GM19438 (cell line): ENCODE measurements around the gene MAML3.

Source experiments
- ATAC-seq: cut with Tn5 transposase; IDR thresholded peaks from one replicate; pipeline ENCODE4 v1.9.1; 2021; ENCODE audit warnings: low read depth; ENCODE audit not compliant: unreplicated experiment

The MAML3 gene

DNA sequence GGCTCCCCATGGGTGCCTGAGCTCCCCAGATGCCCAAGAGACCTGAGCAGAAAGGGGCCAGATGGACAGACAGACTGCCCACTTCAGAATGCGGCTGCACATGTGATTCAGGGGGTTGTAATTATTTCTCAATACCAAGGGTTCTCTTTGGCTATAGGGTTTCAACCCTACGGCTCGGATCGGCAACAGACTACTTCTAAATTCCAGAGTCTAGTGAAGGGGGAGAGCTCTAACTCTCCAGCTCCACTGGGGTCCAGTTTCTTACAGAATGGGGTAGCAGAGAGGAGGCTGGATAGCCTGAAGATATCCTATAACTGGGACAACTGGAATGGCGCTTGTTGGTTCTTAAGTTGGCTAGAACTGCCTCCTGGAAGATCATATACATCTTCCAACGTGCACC, 352.1 kb downstream of the MAML3 start:
- no peak for ATAC-seq

GRCh38 chr4:139800082-139800481, 353.9 kb downstream of the MAML3 start:
- ATAC-seq = no peak

- no peak for ATAC-seq
These were observed 354.4 kb downstream of the MAML3 start for GRCh38 chr4:139799615-139800014.

- ATAC-seq = no peak
These were observed 355.5 kb downstream of the MAML3 start for GRCh38 chr4:139798456-139798855.

GRCh38 chr4:139797287-139797686, 356.7 kb downstream of the MAML3 start:
- no peak for ATAC-seq

DNA sequence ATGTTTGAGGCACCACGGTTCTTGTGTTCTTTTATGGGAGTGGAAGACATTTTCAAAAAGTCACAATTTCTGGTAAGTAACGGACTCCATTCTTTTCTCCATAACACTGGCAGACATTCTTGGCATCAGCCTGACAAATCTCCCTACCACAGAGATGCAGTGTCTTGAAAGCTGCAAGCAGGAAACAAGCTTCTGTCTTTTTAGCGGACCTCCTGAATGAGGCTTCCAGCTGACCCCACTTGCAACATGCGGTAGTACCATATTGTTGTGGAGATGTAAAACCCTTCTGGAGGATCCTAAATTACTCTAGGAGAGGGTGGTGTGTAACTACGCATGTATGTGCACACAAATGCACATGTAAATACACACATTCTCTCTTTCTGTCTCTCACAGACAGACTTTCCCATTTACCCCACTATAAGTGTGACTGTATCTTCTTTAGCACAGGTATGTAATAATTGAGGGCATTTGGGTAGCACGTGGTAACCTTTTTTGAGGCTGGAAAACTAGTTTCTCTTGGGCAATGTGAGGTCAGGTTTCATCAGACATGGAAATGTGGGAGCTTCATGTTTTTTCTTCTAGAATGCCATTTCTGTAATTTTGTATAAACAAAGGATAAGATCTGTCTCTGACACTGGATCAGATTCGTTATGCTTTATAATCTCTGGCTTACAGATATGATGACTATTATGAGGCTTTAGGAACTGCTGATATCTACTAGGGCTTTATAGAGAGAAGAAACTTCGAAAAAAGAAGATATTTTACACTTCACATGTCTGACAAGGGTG, 358.3 kb downstream of the MAML3 start:
- ATAC-seq = no peak

- no peak for ATAC-seq
These were observed 359.6 kb downstream of the MAML3 start for GRCh38 chr4:139794158-139794954.

GRCh38 chr4:139791681-139792080, 362.3 kb downstream of the MAML3 start:
- no peak for ATAC-seq

GRCh38 chr4:139790291-139790690, 363.7 kb downstream of the MAML3 start:
- ATAC-seq = no peak

GRCh38 chr4:139789096-139789654, 364.8 kb downstream of the MAML3 start:
- no peak for ATAC-seq

GRCh38 chr4:139786494-139787354, 367.3 kb downstream of the MAML3 start:
- ATAC-seq = no peak

GRCh38 chr4:139785356-139785755, 368.6 kb downstream of the MAML3 start:
- no peak for ATAC-seq

GRCh38 chr4:139783741-139784484, 370.1 kb downstream of the MAML3 start:
- no peak for ATAC-seq

GRCh38 chr4:139782926-139783522, 371.0 kb downstream of the MAML3 start:
- no peak for ATAC-seq

DNA sequence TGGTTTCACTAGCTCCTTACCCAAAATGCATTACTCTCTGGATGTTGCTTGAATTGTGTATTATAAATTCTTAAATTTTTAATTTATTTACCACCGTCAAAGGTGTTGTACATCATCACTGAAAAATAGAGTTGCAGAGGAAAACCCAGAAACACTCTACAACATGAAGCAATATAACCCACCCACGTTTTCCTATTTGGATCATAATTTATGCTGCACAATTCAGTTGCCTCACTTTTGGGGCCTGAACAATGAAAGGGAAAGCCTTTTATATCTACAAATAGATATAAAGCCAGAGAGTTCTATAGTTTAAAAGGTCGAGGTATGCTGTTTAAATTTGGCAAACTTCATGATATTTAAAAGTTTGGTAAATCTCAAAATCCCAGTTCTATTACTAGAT, 372.9 kb downstream of the MAML3 start:
- no peak for ATAC-seq

DNA sequence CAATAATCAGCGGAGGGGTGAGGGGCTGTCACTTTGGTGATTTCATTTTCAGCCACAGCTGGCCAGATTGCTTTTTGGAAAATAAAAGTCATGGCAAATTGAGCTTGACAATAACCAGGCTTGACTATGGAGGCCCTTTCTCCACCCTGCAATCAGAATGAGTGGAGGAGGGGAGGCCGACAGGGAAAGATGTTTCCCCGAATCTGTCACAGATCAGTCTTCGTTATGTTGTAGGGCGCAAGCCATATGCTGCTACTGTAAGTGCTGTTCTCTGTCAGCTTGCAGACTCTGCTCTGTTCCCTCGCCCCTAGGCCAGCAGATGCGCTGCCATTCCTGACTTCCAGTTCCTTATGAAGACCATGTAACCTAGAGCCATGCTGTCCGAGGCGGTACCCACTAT, 374.3 kb downstream of the MAML3 start:
- no peak for ATAC-seq

GRCh38 chr4:139777757-139778156, 376.2 kb downstream of the MAML3 start:
- no peak for ATAC-seq

DNA sequence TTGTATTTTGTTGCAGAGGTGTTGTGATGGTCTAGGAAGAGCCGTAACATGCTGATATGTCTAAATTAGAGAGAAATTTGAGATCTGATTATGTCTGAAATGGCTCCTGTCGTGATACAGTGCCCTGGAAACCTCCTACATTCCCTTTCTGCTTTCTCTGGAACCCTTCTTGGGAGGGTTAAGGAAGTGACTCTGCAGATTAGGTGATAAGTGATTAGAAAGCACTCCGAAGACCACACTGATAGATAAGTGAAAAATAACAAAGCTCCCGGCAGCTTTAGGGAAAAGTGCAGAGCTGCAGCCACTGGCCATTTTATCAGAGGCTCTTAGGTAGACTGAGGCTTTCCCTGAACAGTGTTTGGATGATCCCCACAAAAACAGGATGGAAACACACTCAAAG, 377.7 kb downstream of the MAML3 start:
- no peak for ATAC-seq

DNA sequence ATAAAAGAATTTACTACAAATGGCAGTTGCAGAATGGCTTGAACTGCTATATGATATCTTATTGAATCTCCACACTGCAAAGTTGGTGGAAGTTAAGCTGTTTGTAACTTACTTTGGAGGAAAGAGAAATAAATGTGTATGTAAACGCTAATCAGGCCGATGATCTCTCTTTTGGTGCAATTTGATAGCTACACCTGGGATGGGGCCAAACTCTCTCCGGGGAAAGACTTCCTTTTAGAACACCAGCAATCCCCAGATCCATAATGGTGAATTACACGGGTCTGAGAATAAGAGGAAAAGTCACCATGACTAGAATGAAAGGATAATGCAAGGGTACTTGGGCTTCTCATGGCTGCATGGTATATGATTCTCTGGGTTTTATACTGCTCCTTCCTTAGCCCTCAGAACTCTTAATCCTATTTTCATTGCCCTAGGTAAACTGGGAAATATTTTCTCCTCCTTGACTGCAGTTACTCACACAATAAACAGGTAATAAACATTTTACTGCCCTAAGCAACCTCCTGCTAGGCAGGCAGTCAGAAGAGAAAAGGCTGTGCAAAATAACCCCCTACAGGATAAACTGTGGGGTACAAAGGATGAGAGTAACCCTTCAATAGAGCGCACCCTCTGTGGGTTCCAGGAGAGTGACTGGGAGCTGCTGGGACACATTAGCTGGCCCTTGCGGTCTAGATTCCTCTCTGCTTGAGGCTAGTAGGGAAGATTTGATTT, 379.1 kb downstream of the MAML3 start:
- no peak for ATAC-seq
